WTC11 (cell line): ENCODE measurements around the gene ARHGAP22. TPM values are rescaled to one million over a fixed set of nuclear protein-coding genes. Genes with fewer than 3 reads are reported as not detected.

ENCODE experiments used
- ATAC-seq: fragments of 200-7000 bp; cut with Tn5 transposase; 2 replicates; pipeline ENCODE4 v1.10.0; 2021; ENCODE audit warnings: mild to moderate bottlenecking, moderate library complexity
- CTCF ChIA-PET: fragments of 300-600 bp; sonication (Branson Sonifier 250); formaldehyde crosslinking; loops from one replicate; lab custom pipeline; 2021; ENCODE audit warnings: antibody characterized with exemption; lab: Charles Lee
- POLR2A ChIA-PET: fragments of 350-600 bp; sonication (Branson Sonifier 250); formaldehyde crosslinking; loops from one replicate; lab custom pipeline; 2021; ENCODE audit warnings: antibody characterized with exemption; lab: Charles Lee
- DNase-seq: peaks from one replicate; pipeline ENCODE4 v3.0.0; 2021; ENCODE audit warnings: low spot score
- H3K27ac Mint-ChIP-seq: 2 replicates; pipeline ENCODE4 v1.8.0; 2021; ENCODE audit warnings: mixed read lengths
- H3K27me3 Mint-ChIP-seq: 2 replicates; pipeline ENCODE4 v1.8.0; 2021; ENCODE audit warnings: low read depth, mild to moderate bottlenecking, moderate library complexity, mixed read lengths
- H3K36me3 Mint-ChIP-seq: 2 replicates; pipeline ENCODE4 v1.8.0; 2021; ENCODE audit warnings: mixed read lengths
- H3K4me1 Mint-ChIP-seq: 2 replicates; pipeline ENCODE4 v1.8.0; 2022; ENCODE audit warnings: mixed read lengths
- H3K4me3 Mint-ChIP-seq: 2 replicates; pipeline ENCODE4 v1.8.0; 2021; ENCODE audit warnings: mild to moderate bottlenecking, moderate library complexity, mixed read lengths
- H3K9me3 Mint-ChIP-seq: 2 replicates; pipeline ENCODE4 v1.8.0; 2021; ENCODE audit warnings: mixed read lengths
- ELF4 ChIP-seq: sonication (generic); formaldehyde crosslinking; IDR thresholded peaks from 2 replicates; pipeline ENCODE4 v1.8.1; 2022; ENCODE audit warnings: low read depth, mild to moderate bottlenecking, moderate library complexity, missing genetic modification reagents
- FOXP1 ChIP-seq: sonication (generic); formaldehyde crosslinking; IDR thresholded peaks from 2 replicates; pipeline ENCODE4 v1.8.0; 2022; ENCODE audit warnings: missing genetic modification reagents, mild to moderate bottlenecking, moderate library complexity, borderline replicate concordance
- JAZF1 ChIP-seq: fragments of 250-450 bp; sonication (Bioruptor Pico); IDR thresholded peaks from 2 replicates; pipeline ENCODE4 v1.9.0; 2021; ENCODE audit warnings: moderate library complexity, mild to moderate bottlenecking, inconsistent platforms
- JUN ChIP-seq: sonication (generic); formaldehyde crosslinking; IDR thresholded peaks from 2 replicates; pipeline ENCODE4 v1.8.0; 2023; ENCODE audit warnings: mild to moderate bottlenecking, missing genetic modification reagents
- OVOL2 ChIP-seq: fragments of 250-450 bp; sonication (Bioruptor Pico); IDR thresholded peaks from 2 replicates; pipeline ENCODE4 v1.9.0; 2021; ENCODE audit warnings: mild to moderate bottlenecking, borderline replicate concordance
- TCF7 ChIP-seq: sonication (generic); formaldehyde crosslinking; IDR thresholded peaks from 2 replicates; pipeline ENCODE4 v1.8.0; 2022; ENCODE audit warnings: mild to moderate bottlenecking, low read depth, missing genetic modification reagents, moderate library complexity
- ZNF121 ChIP-seq: sonication (generic); formaldehyde crosslinking; IDR thresholded peaks from 2 replicates; pipeline ENCODE4 v1.8.0; 2023; ENCODE audit warnings: missing genetic modification reagents
- ZNF219 ChIP-seq: sonication (generic); formaldehyde crosslinking; IDR thresholded peaks from 2 replicates; pipeline ENCODE4 v1.8.0; 2023; ENCODE audit warnings: missing genetic modification reagents, mild to moderate bottlenecking, borderline replicate concordance
- total RNA-seq: library from RNA; stranded (reverse); gene quantifications from 3 replicates; pipeline ENCODE4 v1.2.3, GENCODE V29; 2021
- TF ChIP-seq, protein P1 (sequence below): sonication (generic); formaldehyde crosslinking; IDR thresholded peaks from 2 replicates; pipeline ENCODE4 v1.8.0; 2023; ENCODE audit warnings: missing genetic modification reagents, mild to moderate bottlenecking, borderline replicate concordance
- TF ChIP-seq, protein P2 (sequence below): sonication (generic); formaldehyde crosslinking; IDR thresholded peaks from 2 replicates; pipeline ENCODE4 v1.8.1; 2023; ENCODE audit warnings: mild to moderate bottlenecking, missing genetic modification reagents, borderline replicate concordance
- TF ChIP-seq, protein P3 (sequence below): fragments of 250-450 bp; sonication (Bioruptor Pico); IDR thresholded peaks from 2 replicates; pipeline ENCODE4 v2.1.2; 2022; ENCODE audit warnings: mild to moderate bottlenecking, moderate library complexity
- TF ChIP-seq, protein P4 (sequence below): sonication (generic); formaldehyde crosslinking; IDR thresholded peaks from 2 replicates; pipeline ENCODE4 v1.8.0; 2022; ENCODE audit warnings: mild to moderate bottlenecking, missing genetic modification reagents
- TF ChIP-seq, protein P5 (sequence below): sonication (generic); formaldehyde crosslinking; IDR thresholded peaks from 2 replicates; pipeline ENCODE4 v1.8.1; 2022; ENCODE audit warnings: missing genetic modification reagents, borderline replicate concordance
- TF ChIP-seq, protein P6 (sequence below): sonication (generic); formaldehyde crosslinking; IDR thresholded peaks from 2 replicates; pipeline ENCODE4 v1.8.0; 2023; ENCODE audit warnings: missing genetic modification reagents
- TF ChIP-seq, protein P7 (sequence below): fragments of 250-450 bp; sonication (Bioruptor Pico); IDR thresholded peaks from 2 replicates; pipeline ENCODE4 v1.8.0; 2021; ENCODE audit warnings: mild to moderate bottlenecking
- TF ChIP-seq, protein P8 (sequence below): sonication (generic); formaldehyde crosslinking; IDR thresholded peaks from 2 replicates; pipeline ENCODE4 v1.8.1; 2022; ENCODE audit warnings: mild to moderate bottlenecking, missing genetic modification reagents, moderate library complexity, borderline replicate concordance

The ARHGAP22 gene
- total RNA-seq, 1 experiment from 2014 or later = 8.6 TPM

DNA sequence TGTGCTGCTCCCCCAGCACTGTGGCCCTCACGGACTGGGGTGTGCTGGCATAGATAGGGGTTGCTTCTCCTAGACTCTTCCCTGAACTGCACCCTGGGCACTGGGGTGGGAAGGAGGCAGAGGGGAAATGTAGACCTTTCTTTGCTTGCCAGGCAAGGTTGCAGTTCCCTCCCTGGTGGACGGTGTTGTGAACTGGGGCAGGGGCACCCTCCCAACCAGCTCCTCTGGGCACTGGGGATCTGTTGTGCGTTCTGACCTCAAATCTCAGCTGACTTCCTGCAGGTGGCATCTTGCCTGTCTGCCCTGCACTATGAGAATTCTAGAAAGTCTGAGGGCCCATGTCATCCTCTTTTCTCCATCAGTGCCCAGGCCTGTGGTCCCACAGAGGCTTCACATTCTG is 53.9 kb downstream of the ARHGAP22 start:
- H3K4me3 Mint-ChIP-seq = no peak overlapping the region
- CTCF ChIA-PET = interaction anchor here (0.9 to 15.9 kb wide), 10 partner anchors 14 to 106 kb away, joined by 3 to 268 read pairs (median 6); no protein-coding TSS in a partner anchor
- peaks cover 2% of the 10 kb centered on the region; the same call in 1 of the 2 replicates for H3K4me1 Mint-ChIP-seq
- ATAC-seq = no peak
- no peak for TF ChIP-seq OVOL2 (CRISPR knock-in tag)
- no peak for TF ChIP-seq FOXP1 (CRISPR knock-in tag)
- no peak for TF ChIP-seq ELF4
- no peak for TF ChIP-seq JAZF1
- TF ChIP-seq, protein P1, sequence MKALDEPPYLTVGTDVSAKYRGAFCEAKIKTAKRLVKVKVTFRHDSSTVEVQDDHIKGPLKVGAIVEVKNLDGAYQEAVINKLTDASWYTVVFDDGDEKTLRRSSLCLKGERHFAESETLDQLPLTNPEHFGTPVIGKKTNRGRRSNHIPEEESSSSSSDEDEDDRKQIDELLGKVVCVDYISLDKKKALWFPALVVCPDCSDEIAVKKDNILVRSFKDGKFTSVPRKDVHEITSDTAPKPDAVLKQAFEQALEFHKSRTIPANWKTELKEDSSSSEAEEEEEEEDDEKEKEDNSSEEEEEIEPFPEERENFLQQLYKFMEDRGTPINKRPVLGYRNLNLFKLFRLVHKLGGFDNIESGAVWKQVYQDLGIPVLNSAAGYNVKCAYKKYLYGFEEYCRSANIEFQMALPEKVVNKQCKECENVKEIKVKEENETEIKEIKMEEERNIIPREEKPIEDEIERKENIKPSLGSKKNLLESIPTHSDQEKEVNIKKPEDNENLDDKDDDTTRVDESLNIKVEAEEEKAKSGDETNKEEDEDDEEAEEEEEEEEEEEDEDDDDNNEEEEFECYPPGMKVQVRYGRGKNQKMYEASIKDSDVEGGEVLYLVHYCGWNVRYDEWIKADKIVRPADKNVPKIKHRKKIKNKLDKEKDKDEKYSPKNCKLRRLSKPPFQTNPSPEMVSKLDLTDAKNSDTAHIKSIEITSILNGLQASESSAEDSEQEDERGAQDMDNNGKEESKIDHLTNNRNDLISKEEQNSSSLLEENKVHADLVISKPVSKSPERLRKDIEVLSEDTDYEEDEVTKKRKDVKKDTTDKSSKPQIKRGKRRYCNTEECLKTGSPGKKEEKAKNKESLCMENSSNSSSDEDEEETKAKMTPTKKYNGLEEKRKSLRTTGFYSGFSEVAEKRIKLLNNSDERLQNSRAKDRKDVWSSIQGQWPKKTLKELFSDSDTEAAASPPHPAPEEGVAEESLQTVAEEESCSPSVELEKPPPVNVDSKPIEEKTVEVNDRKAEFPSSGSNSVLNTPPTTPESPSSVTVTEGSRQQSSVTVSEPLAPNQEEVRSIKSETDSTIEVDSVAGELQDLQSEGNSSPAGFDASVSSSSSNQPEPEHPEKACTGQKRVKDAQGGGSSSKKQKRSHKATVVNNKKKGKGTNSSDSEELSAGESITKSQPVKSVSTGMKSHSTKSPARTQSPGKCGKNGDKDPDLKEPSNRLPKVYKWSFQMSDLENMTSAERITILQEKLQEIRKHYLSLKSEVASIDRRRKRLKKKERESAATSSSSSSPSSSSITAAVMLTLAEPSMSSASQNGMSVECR (CRISPR knock-in tag) = no peak
- no peak for TF ChIP-seq ZNF121 (CRISPR knock-in tag)
- TF ChIP-seq, protein P2, sequence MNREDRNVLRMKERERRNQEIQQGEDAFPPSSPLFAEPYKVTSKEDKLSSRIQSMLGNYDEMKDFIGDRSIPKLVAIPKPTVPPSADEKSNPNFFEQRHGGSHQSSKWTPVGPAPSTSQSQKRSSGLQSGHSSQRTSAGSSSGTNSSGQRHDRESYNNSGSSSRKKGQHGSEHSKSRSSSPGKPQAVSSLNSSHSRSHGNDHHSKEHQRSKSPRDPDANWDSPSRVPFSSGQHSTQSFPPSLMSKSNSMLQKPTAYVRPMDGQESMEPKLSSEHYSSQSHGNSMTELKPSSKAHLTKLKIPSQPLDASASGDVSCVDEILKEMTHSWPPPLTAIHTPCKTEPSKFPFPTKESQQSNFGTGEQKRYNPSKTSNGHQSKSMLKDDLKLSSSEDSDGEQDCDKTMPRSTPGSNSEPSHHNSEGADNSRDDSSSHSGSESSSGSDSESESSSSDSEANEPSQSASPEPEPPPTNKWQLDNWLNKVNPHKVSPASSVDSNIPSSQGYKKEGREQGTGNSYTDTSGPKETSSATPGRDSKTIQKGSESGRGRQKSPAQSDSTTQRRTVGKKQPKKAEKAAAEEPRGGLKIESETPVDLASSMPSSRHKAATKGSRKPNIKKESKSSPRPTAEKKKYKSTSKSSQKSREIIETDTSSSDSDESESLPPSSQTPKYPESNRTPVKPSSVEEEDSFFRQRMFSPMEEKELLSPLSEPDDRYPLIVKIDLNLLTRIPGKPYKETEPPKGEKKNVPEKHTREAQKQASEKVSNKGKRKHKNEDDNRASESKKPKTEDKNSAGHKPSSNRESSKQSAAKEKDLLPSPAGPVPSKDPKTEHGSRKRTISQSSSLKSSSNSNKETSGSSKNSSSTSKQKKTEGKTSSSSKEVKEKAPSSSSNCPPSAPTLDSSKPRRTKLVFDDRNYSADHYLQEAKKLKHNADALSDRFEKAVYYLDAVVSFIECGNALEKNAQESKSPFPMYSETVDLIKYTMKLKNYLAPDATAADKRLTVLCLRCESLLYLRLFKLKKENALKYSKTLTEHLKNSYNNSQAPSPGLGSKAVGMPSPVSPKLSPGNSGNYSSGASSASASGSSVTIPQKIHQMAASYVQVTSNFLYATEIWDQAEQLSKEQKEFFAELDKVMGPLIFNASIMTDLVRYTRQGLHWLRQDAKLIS = no peak
- TF ChIP-seq ZNF219 (CRISPR knock-in tag) = no peak
- TF ChIP-seq, protein P3, sequence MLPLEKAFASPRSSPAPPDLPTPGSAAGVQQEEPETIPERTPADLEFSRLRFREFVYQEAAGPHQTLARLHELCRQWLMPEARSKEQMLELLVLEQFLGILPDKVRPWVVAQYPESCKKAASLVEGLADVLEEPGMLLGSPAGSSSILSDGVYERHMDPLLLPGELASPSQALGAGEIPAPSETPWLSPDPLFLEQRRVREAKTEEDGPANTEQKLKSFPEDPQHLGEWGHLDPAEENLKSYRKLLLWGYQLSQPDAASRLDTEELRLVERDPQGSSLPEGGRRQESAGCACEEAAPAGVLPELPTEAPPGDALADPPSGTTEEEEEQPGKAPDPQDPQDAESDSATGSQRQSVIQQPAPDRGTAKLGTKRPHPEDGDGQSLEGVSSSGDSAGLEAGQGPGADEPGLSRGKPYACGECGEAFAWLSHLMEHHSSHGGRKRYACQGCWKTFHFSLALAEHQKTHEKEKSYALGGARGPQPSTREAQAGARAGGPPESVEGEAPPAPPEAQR (CRISPR knock-in tag) = no peak
- TF ChIP-seq TCF7 = no peak
- TF ChIP-seq, protein P4, sequence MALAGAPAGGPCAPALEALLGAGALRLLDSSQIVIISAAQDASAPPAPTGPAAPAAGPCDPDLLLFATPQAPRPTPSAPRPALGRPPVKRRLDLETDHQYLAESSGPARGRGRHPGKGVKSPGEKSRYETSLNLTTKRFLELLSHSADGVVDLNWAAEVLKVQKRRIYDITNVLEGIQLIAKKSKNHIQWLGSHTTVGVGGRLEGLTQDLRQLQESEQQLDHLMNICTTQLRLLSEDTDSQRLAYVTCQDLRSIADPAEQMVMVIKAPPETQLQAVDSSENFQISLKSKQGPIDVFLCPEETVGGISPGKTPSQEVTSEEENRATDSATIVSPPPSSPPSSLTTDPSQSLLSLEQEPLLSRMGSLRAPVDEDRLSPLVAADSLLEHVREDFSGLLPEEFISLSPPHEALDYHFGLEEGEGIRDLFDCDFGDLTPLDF (CRISPR knock-in tag) = no peak
- TF ChIP-seq JUN (CRISPR knock-in tag) = no peak
- TF ChIP-seq, protein P5, sequence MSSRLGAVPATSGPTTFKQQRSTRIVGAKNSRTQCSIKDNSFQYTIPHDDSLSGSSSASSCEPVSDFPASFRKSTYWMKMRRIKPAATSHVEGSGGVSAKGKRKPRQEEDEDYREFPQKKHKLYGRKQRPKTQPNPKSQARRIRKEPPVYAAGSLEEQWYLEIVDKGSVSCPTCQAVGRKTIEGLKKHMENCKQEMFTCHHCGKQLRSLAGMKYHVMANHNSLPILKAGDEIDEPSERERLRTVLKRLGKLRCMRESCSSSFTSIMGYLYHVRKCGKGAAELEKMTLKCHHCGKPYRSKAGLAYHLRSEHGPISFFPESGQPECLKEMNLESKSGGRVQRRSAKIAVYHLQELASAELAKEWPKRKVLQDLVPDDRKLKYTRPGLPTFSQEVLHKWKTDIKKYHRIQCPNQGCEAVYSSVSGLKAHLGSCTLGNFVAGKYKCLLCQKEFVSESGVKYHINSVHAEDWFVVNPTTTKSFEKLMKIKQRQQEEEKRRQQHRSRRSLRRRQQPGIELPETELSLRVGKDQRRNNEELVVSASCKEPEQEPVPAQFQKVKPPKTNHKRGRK = no peak
- TF ChIP-seq, protein P6, sequence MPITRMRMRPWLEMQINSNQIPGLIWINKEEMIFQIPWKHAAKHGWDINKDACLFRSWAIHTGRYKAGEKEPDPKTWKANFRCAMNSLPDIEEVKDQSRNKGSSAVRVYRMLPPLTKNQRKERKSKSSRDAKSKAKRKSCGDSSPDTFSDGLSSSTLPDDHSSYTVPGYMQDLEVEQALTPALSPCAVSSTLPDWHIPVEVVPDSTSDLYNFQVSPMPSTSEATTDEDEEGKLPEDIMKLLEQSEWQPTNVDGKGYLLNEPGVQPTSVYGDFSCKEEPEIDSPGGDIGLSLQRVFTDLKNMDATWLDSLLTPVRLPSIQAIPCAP (CRISPR knock-in tag) = no peak
- TF ChIP-seq, protein P7, sequence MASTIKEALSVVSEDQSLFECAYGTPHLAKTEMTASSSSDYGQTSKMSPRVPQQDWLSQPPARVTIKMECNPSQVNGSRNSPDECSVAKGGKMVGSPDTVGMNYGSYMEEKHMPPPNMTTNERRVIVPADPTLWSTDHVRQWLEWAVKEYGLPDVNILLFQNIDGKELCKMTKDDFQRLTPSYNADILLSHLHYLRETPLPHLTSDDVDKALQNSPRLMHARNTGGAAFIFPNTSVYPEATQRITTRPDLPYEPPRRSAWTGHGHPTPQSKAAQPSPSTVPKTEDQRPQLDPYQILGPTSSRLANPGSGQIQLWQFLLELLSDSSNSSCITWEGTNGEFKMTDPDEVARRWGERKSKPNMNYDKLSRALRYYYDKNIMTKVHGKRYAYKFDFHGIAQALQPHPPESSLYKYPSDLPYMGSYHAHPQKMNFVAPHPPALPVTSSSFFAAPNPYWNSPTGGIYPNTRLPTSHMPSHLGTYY (CRISPR knock-in tag) = no peak
- TF ChIP-seq, protein P8, sequence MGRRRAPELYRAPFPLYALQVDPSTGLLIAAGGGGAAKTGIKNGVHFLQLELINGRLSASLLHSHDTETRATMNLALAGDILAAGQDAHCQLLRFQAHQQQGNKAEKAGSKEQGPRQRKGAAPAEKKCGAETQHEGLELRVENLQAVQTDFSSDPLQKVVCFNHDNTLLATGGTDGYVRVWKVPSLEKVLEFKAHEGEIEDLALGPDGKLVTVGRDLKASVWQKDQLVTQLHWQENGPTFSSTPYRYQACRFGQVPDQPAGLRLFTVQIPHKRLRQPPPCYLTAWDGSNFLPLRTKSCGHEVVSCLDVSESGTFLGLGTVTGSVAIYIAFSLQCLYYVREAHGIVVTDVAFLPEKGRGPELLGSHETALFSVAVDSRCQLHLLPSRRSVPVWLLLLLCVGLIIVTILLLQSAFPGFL = no peak
- peaks cover 8% of the 10 kb centered on the region for H3K9me3 Mint-ChIP-seq
- POLR2A ChIA-PET = no interaction called here
- no peak overlapping the region for H3K27ac Mint-ChIP-seq
- H3K36me3 Mint-ChIP-seq = peaks cover 4% of the 10 kb centered on the region
- DNase-seq = no peak
- no peaks in the 10 kb centered on the region for H3K27me3 Mint-ChIP-seq
